SK-N-SH (cell line): Measurements from ENCODE around the gene TRPV5. TPM values are rescaled to one million over a fixed set of nuclear protein-coding genes. Genes with fewer than 3 reads are reported as not detected.

ENCODE experiments used
- CTCF ChIA-PET: fragments of 300-600, 350-600 bp; formaldehyde crosslinking; extraction: SDS; loops from one replicate; lab custom pipeline; 2021; lab: Yijun Ruan, JAX
- POLR2A ChIA-PET: fragments of 350-600 bp; sonication (Branson Sonifier 250); formaldehyde crosslinking; extraction: SDS; loops from one replicate; lab custom pipeline; 2020; ENCODE audit warnings: antibody characterized with exemption, inconsistent platforms; lab: Yijun Ruan, JAX
- DNase-seq: peaks from one replicate; pipeline ENCODE4 v3.0.0; 2012
- H2AFZ ChIP-seq: fragments of 200-600 bp; sonication (generic); 2 replicates; pipeline ENCODE4 v1.8.1; 2016; ENCODE audit warnings: antibody characterized with exemption, mild to moderate bottlenecking, low read depth
- H3F3A ChIP-seq: fragments of 200-600 bp; sonication (generic); replicated peaks from 2 replicates; pipeline ENCODE3; 2016; ENCODE audit warnings: antibody characterized with exemption, mild to moderate bottlenecking; ENCODE audit not compliant: insufficient read depth
- H3K27ac ChIP-seq, 2 experiments: fragments of 200-500 bp in 1 of 2; fragments of 200-600 bp in 1 of 2; sonication (Bioruptor generic) in 1 of 2; sonication (generic), shearing (Covaris generic) in 1 of 2; 2 replicates each; pipeline versions ENCODE4 v1.5.1 to v1.6.1; 2014 to 2016; ENCODE audit warnings: low read depth in 2 of 2, inconsistent platforms in 1 of 2, low read length in 1 of 2, mild to moderate bottlenecking in 1 of 2, mixed read lengths in 1 of 2
- H3K27me3 ChIP-seq: fragments of 200-600 bp; sonication (generic), shearing (Covaris generic); 2 replicates; pipeline ENCODE4 v1.6.1; 2016; ENCODE audit warnings: mixed run types; ENCODE audit not compliant: insufficient read depth
- H3K36me3 ChIP-seq, 2 experiments: fragments of 200-500 bp in 1 of 2; fragments of 200-600 bp in 1 of 2; sonication (Bioruptor generic) in 1 of 2; sonication (generic) in 1 of 2; replicated peaks in 1 of 2; 2 replicates each; pipeline versions ENCODE3 to v1.5.1; 2014 to 2016; ENCODE audit warnings: low read length in 1 of 2, mild to moderate bottlenecking in 1 of 2; ENCODE audit not compliant: insufficient read depth in 2 of 2, control insufficient read depth in 1 of 2
- H3K4me1 ChIP-seq, 2 experiments: fragments of 200-500 bp in 1 of 2; fragments of 200-600 bp in 1 of 2; sonication (Bioruptor generic) in 1 of 2; sonication (generic), shearing (Covaris generic) in 1 of 2; 2 replicates each; pipeline versions ENCODE4 v1.5.1 to v1.6.1; 2014 to 2016; ENCODE audit warnings: low read depth in 1 of 2, low read length in 1 of 2, mixed run types in 1 of 2; ENCODE audit not compliant: insufficient read depth in 2 of 2, control insufficient read depth in 1 of 2
- H3K4me2 ChIP-seq: fragments of 200-600 bp; sonication (generic), shearing (Covaris generic); 2 replicates; pipeline ENCODE4 v1.6.1; 2017; ENCODE audit warnings: mixed run types
- H3K4me3 ChIP-seq, 2 experiments: fragments of 200-500 bp in 1 of 2; fragments of 200-600 bp in 1 of 2; sonication (Bioruptor generic) in 1 of 2; sonication (generic), shearing (Covaris generic) in 1 of 2; 2 replicates each; pipeline versions ENCODE4 v1.5.1 to v1.8.1; 2014 to 2016; ENCODE audit warnings: low read depth in 2 of 2, inconsistent platforms in 1 of 2, low read length in 1 of 2, mild to moderate bottlenecking in 1 of 2, mixed read lengths in 1 of 2, moderate library complexity in 1 of 2
- H3K79me2 ChIP-seq: fragments of 200-600 bp; sonication (generic); 2 replicates; pipeline ENCODE4 v1.8.1; 2017; ENCODE audit warnings: mild to moderate bottlenecking; ENCODE audit not compliant: insufficient read depth
- H3K9ac ChIP-seq: fragments of 200-600 bp; sonication (generic); 2 replicates; pipeline ENCODE4 v1.6.1; 2017; ENCODE audit warnings: mixed run types
- H3K9me2 ChIP-seq: fragments of 200-600 bp; sonication (generic); 2 replicates; pipeline ENCODE4 v1.6.1; 2017; ENCODE audit warnings: mixed run types
- H3K9me3 ChIP-seq: fragments of 200-600 bp; sonication (generic); 2 replicates; pipeline ENCODE4 v1.6.1; 2017; ENCODE audit warnings: mixed run types, mild to moderate bottlenecking, moderate library complexity
- H4K20me1 ChIP-seq: fragments of 200-600 bp; sonication (generic); 2 replicates; pipeline ENCODE4 v1.6.1; 2017; ENCODE audit warnings: mild to moderate bottlenecking, mixed run types; ENCODE audit not compliant: insufficient read depth
- EZH2phosphoT487 ChIP-seq: fragments of 200-600 bp; sonication (generic); IDR thresholded peaks from 2 replicates; pipeline ENCODE4 v1.6.1; 2017; ENCODE audit warnings: low read depth, mixed run types, mild to moderate bottlenecking, antibody characterized with exemption, moderate library complexity, borderline replicate concordance
- GABPA ChIP-seq: IDR thresholded peaks from 2 replicates; pipeline ENCODE4 v1.4.0; 2012; ENCODE audit warnings: low read depth, mild to moderate bottlenecking
- RXRA ChIP-seq: IDR thresholded peaks from 2 replicates; pipeline ENCODE4 v1.4.0; 2012; ENCODE audit warnings: low read depth, mild to moderate bottlenecking, borderline replicate concordance
- USF1 ChIP-seq: IDR thresholded peaks from 2 replicates; pipeline ENCODE4 v1.4.0; 2012; ENCODE audit warnings: low read depth, borderline replicate concordance
- WGBS: methylation state at CpG from one replicate; pipeline ENCODE4 v1.1.6; 2017; ENCODE audit warnings: low lambda C conversion rate; 5-methylcytosine and 5-hydroxymethylcytosine counted together
- polyA plus RNA-seq, 3 experiments: library from polyadenylated mRNA; depleted of rRNA; stranded (reverse); fragments of >200 nt; gene quantifications; 2 replicates each; pipeline ENCODE4 v1.2.3, GENCODE V29; 2012
- TF ChIP-seq, protein P1 (sequence below): fragments of 200-600 bp; sonication (generic); IDR thresholded peaks from 2 replicates; pipeline ENCODE4 v1.6.1; 2017; ENCODE audit warnings: antibody characterized with exemption, mild to moderate bottlenecking, moderate library complexity

TRPV5 gene
- polyA plus RNA-seq, 1 of the 3 experiments (the other 2 are of a cell fraction): not detected

- 21% methylated on average over 5 of the region's 5 CpGs for WGBS
- no peaks in the 10 kb centered on the region for H3K79me2 ChIP-seq
- DNase-seq: no peak
- ChIA-PET CTCF (interaction anchor here (1.1 to 12.2 kb wide), 9 partner anchors 5 to 341 kb away, joined by 3 to 120 read pairs (median 10); no protein-coding TSS in a partner anchor), POLR2A (no interaction called here)
- H3K9ac ChIP-seq: no peak overlapping the region
- H4K20me1 ChIP-seq: no peaks in the 10 kb centered on the region
- H3K4me2 ChIP-seq: no peak overlapping the region
- H3K27ac ChIP-seq: no peak overlapping the region
- no peak overlapping the region for H3K4me3 ChIP-seq
- H3K27me3 ChIP-seq: peaks cover 35% of the 10 kb centered on the region; the same call in 1 of the 2 replicates
- H3K4me1 ChIP-seq: no peaks in the 10 kb centered on the region
- no peaks in the 10 kb centered on the region for H3F3A ChIP-seq
- TF ChIP-seq EZH2phosphoT487 (no peak), RXRA (no peak), USF1 (no peak)
- TF ChIP-seq, protein P1, sequence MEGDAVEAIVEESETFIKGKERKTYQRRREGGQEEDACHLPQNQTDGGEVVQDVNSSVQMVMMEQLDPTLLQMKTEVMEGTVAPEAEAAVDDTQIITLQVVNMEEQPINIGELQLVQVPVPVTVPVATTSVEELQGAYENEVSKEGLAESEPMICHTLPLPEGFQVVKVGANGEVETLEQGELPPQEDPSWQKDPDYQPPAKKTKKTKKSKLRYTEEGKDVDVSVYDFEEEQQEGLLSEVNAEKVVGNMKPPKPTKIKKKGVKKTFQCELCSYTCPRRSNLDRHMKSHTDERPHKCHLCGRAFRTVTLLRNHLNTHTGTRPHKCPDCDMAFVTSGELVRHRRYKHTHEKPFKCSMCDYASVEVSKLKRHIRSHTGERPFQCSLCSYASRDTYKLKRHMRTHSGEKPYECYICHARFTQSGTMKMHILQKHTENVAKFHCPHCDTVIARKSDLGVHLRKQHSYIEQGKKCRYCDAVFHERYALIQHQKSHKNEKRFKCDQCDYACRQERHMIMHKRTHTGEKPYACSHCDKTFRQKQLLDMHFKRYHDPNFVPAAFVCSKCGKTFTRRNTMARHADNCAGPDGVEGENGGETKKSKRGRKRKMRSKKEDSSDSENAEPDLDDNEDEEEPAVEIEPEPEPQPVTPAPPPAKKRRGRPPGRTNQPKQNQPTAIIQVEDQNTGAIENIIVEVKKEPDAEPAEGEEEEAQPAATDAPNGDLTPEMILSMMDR: no peak
- H3K9me3 ChIP-seq: no peaks in the 10 kb centered on the region
- no peak overlapping the region for H2AFZ ChIP-seq
- no peaks in the 10 kb centered on the region for H3K36me3 ChIP-seq
- no peaks in the 10 kb centered on the region for H3K9me2 ChIP-seq
Observed at GRCh38 chr7:142873871-142874270, 59.7 kb downstream of the TRPV5 start.

- H3K79me2 ChIP-seq: no peaks in the 10 kb centered on the region
Observed at GRCh38 chr7:142873281-142873784, 60.2 kb downstream of the TRPV5 start.

More at GRCh38 chr7:142873281-142873784, 60.2 kb downstream of the TRPV5 start:
- no peaks in the 10 kb centered on the region for H3K36me3 ChIP-seq
- H3K4me3 ChIP-seq: no peak overlapping the region
- no peaks in the 10 kb centered on the region for H4K20me1 ChIP-seq
- H3K4me2 ChIP-seq: no peak overlapping the region
- ChIA-PET POLR2A (interaction anchor here (1.1 kb wide), 1 partner anchor 19 kb away, joined by 3 read pairs; the partner anchor contains the start of gene EPHB6), CTCF (interaction anchor here (0.7 to 12.2 kb wide), 16 partner anchors 6 to 373 kb away, joined by 3 to 120 read pairs (median 5); no protein-coding TSS in a partner anchor)
- no peak overlapping the region for H3K27ac ChIP-seq
- H3K4me1 ChIP-seq: no peaks in the 10 kb centered on the region
- TF ChIP-seq, protein P1: peak; percentile 61
- no peak for TF ChIP-seq GABPA
- H3K27me3 ChIP-seq: peaks cover 30% of the 10 kb centered on the region; the same call in 1 of the 2 replicates
- H3K9me3 ChIP-seq: no peaks in the 10 kb centered on the region
- no peak overlapping the region for H2AFZ ChIP-seq
- H3F3A ChIP-seq: no peaks in the 10 kb centered on the region
- DNase-seq: peak; percentile 67
- no peak overlapping the region for H3K9ac ChIP-seq
- 45% methylated on average over 10 of the region's 11 CpGs for WGBS
- no peaks in the 10 kb centered on the region for H3K9me2 ChIP-seq
